Measurements from ENCODE around the gene FOXN1.

The FOXN1 gene

DNA sequence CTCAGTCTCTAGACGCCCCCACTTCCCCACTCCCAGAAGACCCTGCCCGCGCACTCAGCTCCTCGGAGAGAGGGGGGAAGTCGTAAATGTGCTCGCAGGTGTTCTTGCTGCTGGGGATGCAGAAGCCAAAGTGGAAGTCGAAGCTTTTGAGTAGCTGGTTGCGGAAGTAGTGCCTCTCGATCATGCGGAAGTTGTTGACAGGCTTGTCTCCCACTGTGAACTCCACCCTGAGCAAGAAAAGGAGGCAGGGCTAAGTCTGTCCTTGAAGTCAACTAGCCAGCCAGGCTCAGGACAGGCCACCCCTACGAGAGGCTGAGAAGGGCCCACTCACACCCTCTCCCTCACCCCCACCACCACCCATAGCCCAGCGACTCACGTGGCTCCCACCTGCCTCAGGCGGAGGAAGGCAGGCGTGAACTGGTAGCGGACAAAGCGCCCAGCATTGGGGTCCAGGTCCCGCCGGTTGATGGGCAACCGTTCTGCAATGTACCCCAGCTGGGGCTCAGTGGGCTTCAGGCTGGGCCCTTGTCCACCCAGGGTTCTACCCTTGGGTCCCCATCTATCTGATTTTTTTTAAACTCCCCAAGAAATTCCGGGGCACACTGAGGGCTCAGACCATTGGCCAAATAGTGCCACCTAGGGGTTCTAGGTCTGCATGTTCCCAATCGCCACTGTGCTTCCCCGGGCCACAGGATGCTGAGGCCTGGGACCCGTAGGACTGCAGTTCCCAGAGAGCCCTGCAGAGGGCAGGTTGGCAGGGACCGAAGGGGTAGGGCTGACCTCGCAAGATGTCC is 41.7 kb downstream of the FOXN1 start:
- Histone ChIP-seq H4K91ac (ENCODE audit: low read depth, low read length) (no peak overlapping the region), H4K8ac (ENCODE audit: low read depth, low read length) (no peak overlapping the region), H2AK5ac (ENCODE audit: low read length) (no peak overlapping the region), H3K4me2 (ENCODE audit: low read length) (no peak overlapping the region), H2AFZ (ENCODE audit: insufficient read depth, low read length, poor library complexity) (no peak overlapping the region), H3K27me3 (ENCODE audit: insufficient read depth, low read length) (no peaks in the 10 kb centered on the region), H3K4ac (ENCODE audit: low read depth, low read length) (no peak overlapping the region), H3K9ac (ENCODE audit: low read length) (no peak overlapping the region), H3K4me3 (ENCODE audit: low read depth, low read length) (no peak overlapping the region), H3K23ac (ENCODE audit: low read length) (no peak overlapping the region), H3K79me2 (ENCODE audit: control insufficient read depth, insufficient read depth, low read length, poor library complexity) (peaks cover 5% of the 10 kb centered on the region), H3K4me1 (ENCODE audit: control insufficient read depth in 1 of 2, insufficient read depth in 2 of 2, low read length in 2 of 2) (peaks cover 7 to 8% of the 10 kb centered on the region in 2 experiments), H3K14ac (ENCODE audit: low read length) (no peak overlapping the region), H2BK12ac (ENCODE audit: low read length) (no peak overlapping the region), H3K36me3 (ENCODE audit: control insufficient read depth in 1 of 2, insufficient read depth in 2 of 2, low read length in 2 of 2) (peaks cover 10 to 15% of the 10 kb centered on the region in 2 experiments), H4K12ac (ENCODE audit: low read depth, low read length) (no peak overlapping the region), H2BK120ac (ENCODE audit: insufficient read depth, low read length, poor library complexity) (no peak overlapping the region), H2BK5ac (ENCODE audit: low read depth, low read length, poor library complexity) (no peak overlapping the region), H3K9me3 (ENCODE audit: insufficient read depth, low read depth, low read length) (peaks cover 2% of the 10 kb centered on the region), H3K18ac (ENCODE audit: low read length) (no peak overlapping the region), H3K27ac (ENCODE audit: low read depth, low read length) (no peak overlapping the region), H3K79me1 (ENCODE audit: low read length) (peaks cover 5% of the 10 kb centered on the region)
- peak; percentile 32 to 76 for DNase-seq
- no CpG with 5 or more reads among the region's 26 CpGs for WGBS (ENCODE audit: extremely low coverage, insufficient coverage, insufficient read length)

DNA sequence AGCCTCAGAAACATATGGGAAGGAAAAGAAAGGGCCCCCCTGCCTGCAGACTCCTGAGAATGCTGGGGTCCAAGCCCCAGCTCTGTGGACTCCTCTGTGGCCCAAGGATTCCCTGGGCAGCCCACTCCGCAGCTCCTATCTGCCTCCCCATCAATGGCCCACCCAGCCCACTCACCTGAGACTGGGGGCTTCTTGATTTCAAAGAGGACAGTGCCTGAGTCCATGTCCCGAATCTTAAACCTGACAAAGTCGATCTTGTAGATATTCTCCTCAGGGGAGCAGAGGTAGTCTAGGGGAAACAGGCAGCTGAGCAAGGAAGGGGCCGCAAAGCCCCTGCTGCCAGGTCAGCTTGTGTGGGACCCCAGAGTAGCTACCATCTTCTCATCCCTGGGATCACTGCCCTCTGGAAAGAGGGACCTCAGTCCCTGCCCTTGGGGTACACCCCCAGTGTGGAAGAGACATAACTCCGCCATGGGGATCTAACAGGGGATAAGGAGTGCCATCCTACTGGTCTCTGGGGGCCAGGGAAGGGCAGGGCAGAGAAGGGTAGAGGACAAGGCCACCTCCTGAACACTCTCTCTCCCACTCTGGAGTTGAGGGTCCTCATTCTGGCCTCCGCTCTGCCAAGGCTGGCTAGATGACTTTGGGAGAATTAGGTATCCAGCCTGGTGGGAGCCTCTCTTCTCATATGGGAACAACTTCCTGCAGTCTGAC is 42.4 kb downstream of the FOXN1 start:
- no CpG with 5 or more reads among the region's 6 CpGs for WGBS (ENCODE audit: extremely low coverage, insufficient coverage, insufficient read length)
- no peak overlapping the region for H2AFZ ChIP-seq (ENCODE audit: insufficient read depth, low read length, poor library complexity)
- no peak overlapping the region for H2AK5ac ChIP-seq (ENCODE audit: low read length)

DNA sequence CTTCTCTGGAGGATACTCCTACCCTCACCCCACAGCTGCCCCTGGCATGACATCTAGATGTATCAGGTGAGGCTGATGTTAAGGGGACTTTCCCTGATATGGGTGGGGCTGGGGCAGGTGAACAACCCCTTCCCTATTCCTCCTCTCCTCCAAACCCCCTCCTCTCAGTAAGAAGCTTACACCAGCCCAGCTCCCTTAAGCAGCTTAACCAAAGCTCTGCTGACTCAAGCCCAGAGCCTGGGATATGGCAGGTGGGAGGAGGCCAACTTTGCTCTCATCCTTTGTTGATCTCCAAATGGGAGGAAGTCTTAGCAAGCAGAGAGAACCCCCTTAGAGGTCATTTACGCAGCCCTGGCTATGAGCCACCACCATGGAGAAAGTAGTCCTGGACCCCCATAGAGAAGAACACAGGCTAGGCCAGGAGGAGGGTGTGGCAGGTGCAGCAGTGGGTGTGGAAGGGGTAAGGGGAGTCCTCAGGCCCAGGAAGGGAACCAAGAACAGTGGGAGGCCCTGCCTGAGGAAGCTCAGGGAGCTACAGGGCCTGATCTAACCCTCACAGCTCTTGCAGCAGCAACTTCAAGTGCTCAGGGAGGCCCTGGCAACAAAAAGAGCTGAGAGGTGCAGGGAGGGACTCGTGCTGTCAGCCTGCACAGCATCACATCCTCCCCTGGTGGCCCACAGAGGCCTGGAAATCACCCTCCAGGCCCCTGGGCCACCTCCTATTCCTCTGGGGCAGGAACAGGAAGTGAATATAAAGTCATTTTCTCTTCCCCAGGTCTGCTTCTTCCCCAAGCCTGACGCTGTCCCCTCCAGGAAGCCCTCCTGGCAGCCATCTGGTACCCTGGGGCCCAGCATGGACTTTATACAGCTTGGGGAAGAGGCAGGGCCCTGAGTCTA is 43.3 kb downstream of the FOXN1 start:
- peaks cover 8 to 9% of the 10 kb centered on the region in 2 experiments for H3K4me1 ChIP-seq (ENCODE audit: control insufficient read depth in 1 of 2, insufficient read depth in 2 of 2, low read length in 2 of 2)
- no peak overlapping the region for H3K23ac ChIP-seq (ENCODE audit: low read length)
- no peak overlapping the region for H3K4me3 ChIP-seq (ENCODE audit: low read depth, low read length)

More for the DNA sequence above, 42.4 kb downstream of the FOXN1 start:
- no peak for DNase-seq
- Histone ChIP-seq H3K36me3 (ENCODE audit: control insufficient read depth in 1 of 2, insufficient read depth in 2 of 2, low read length in 2 of 2) (peaks cover 11 to 19% of the 10 kb centered on the region in 2 experiments), H4K8ac (ENCODE audit: low read depth, low read length) (no peak overlapping the region), H3K4me3 (ENCODE audit: low read depth, low read length) (no peak overlapping the region), H3K27ac (ENCODE audit: low read depth, low read length) (no peak overlapping the region), H4K91ac (ENCODE audit: low read depth, low read length) (no peak overlapping the region), H3K4ac (ENCODE audit: low read depth, low read length) (no peak overlapping the region), H3K4me2 (ENCODE audit: low read length) (no peak overlapping the region), H2BK120ac (ENCODE audit: insufficient read depth, low read length, poor library complexity) (no peak overlapping the region), H3K4me1 (ENCODE audit: control insufficient read depth in 1 of 2, insufficient read depth in 2 of 2, low read length in 2 of 2) (peaks cover 8 to 9% of the 10 kb centered on the region in 2 experiments), H3K14ac (ENCODE audit: low read length) (no peak overlapping the region), H3K18ac (ENCODE audit: low read length) (no peak overlapping the region), H3K27me3 (ENCODE audit: insufficient read depth, low read length) (no peaks in the 10 kb centered on the region), H2BK5ac (ENCODE audit: low read depth, low read length, poor library complexity) (no peak overlapping the region), H3K9ac (ENCODE audit: low read length) (no peak overlapping the region), H4K12ac (ENCODE audit: low read depth, low read length) (no peak overlapping the region), H3K23ac (ENCODE audit: low read length) (no peak overlapping the region), H3K9me3 (ENCODE audit: insufficient read depth, low read depth, low read length) (peaks cover 2% of the 10 kb centered on the region), H3K79me1 (ENCODE audit: low read length) (peaks cover 5% of the 10 kb centered on the region), H2BK12ac (ENCODE audit: low read length) (no peak overlapping the region), H3K79me2 (ENCODE audit: control insufficient read depth, insufficient read depth, low read length, poor library complexity) (peaks cover 5% of the 10 kb centered on the region)

DNA sequence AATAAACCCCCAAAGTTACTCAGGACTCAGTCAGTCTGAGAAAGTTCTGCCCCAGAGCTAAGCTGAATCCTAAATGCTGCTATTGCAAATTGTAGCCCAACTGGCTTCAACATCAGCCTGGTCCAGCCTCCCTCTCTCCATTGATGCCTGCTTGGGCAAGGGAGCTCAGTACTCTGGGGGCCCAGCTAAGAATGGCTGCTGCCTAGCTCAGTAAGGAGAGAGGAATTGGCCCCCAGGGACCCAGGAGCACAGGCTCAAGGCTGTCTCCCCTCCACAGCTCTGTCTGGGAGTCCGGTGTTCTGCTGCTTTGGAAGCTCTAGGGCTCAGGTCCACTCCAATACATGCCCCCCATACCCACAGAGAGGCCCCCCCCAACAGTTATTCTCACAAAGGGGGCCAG is 44.7 kb downstream of the FOXN1 start:
- peaks cover 5% of the 10 kb centered on the region for H3K79me2 ChIP-seq (ENCODE audit: control insufficient read depth, insufficient read depth, low read length, poor library complexity)
- no peak overlapping the region for H3K14ac ChIP-seq (ENCODE audit: low read length)
- no peak overlapping the region for H3K4me2 ChIP-seq (ENCODE audit: low read length)
- H2AK5ac ChIP-seq (ENCODE audit: low read length): no peak overlapping the region
- DNase-seq: no peak
- H3K36me3 ChIP-seq (ENCODE audit: control insufficient read depth in 1 of 2, insufficient read depth in 2 of 2, low read length in 2 of 2): peaks cover 24 to 38% of the 10 kb centered on the region in 2 experiments
- H3K4me1 ChIP-seq (ENCODE audit: control insufficient read depth in 1 of 2, insufficient read depth in 2 of 2, low read length in 2 of 2): peaks cover 8 to 9% of the 10 kb centered on the region in 2 experiments
- H3K4ac ChIP-seq (ENCODE audit: low read depth, low read length): no peak overlapping the region
- H3K27ac ChIP-seq (ENCODE audit: low read depth, low read length): no peak overlapping the region
- peaks cover 2% of the 10 kb centered on the region for H3K9me3 ChIP-seq (ENCODE audit: insufficient read depth, low read depth, low read length)
- no peaks in the 10 kb centered on the region for H3K27me3 ChIP-seq (ENCODE audit: insufficient read depth, low read length)
- H2BK12ac ChIP-seq (ENCODE audit: low read length): no peak overlapping the region
- H2AFZ ChIP-seq (ENCODE audit: insufficient read depth, low read length, poor library complexity): no peak overlapping the region
- H3K23ac ChIP-seq (ENCODE audit: low read length): no peak overlapping the region
- H2BK5ac ChIP-seq (ENCODE audit: low read depth, low read length, poor library complexity): no peak overlapping the region
- no peak overlapping the region for H2BK120ac ChIP-seq (ENCODE audit: insufficient read depth, low read length, poor library complexity)
- H3K18ac ChIP-seq (ENCODE audit: low read length): no peak overlapping the region
- WGBS (ENCODE audit: extremely low coverage, insufficient coverage, insufficient read length): no CpG with 5 or more reads among the region's 1 CpG
- no peak overlapping the region for H4K12ac ChIP-seq (ENCODE audit: low read depth, low read length)
- no peak overlapping the region for H4K8ac ChIP-seq (ENCODE audit: low read depth, low read length)
- no peak overlapping the region for H3K9ac ChIP-seq (ENCODE audit: low read length)
- no peak overlapping the region for H3K4me3 ChIP-seq (ENCODE audit: low read depth, low read length)
- H4K91ac ChIP-seq (ENCODE audit: low read depth, low read length): no peak overlapping the region
- peaks cover 5% of the 10 kb centered on the region for H3K79me1 ChIP-seq (ENCODE audit: low read length)

More for the DNA sequence above, 43.3 kb downstream of the FOXN1 start:
- Histone ChIP-seq H3K9ac (ENCODE audit: low read length) (no peak overlapping the region), H3K14ac (ENCODE audit: low read length) (no peak overlapping the region), H3K27ac (ENCODE audit: low read depth, low read length) (no peak overlapping the region), H3K27me3 (ENCODE audit: insufficient read depth, low read length) (no peaks in the 10 kb centered on the region), H4K8ac (ENCODE audit: low read depth, low read length) (no peak overlapping the region), H3K4me2 (ENCODE audit: low read length) (no peak overlapping the region), H3K79me1 (ENCODE audit: low read length) (peaks cover 5% of the 10 kb centered on the region), H3K18ac (ENCODE audit: low read length) (no peak overlapping the region), H2BK120ac (ENCODE audit: insufficient read depth, low read length, poor library complexity) (no peak overlapping the region), H3K4ac (ENCODE audit: low read depth, low read length) (no peak overlapping the region), H2AK5ac (ENCODE audit: low read length) (no peak overlapping the region), H3K36me3 (ENCODE audit: control insufficient read depth in 1 of 2, insufficient read depth in 2 of 2, low read length in 2 of 2) (peaks cover 20 to 28% of the 10 kb centered on the region in 2 experiments), H4K91ac (ENCODE audit: low read depth, low read length) (no peak overlapping the region), H3K79me2 (ENCODE audit: control insufficient read depth, insufficient read depth, low read length, poor library complexity) (peaks cover 5% of the 10 kb centered on the region), H2AFZ (ENCODE audit: insufficient read depth, low read length, poor library complexity) (no peak overlapping the region), H3K9me3 (ENCODE audit: insufficient read depth, low read depth, low read length) (peaks cover 2% of the 10 kb centered on the region), H2BK12ac (ENCODE audit: low read length) (no peak overlapping the region), H2BK5ac (ENCODE audit: low read depth, low read length, poor library complexity) (no peak overlapping the region), H4K12ac (ENCODE audit: low read depth, low read length) (no peak overlapping the region)
- DNase-seq: no peak
- WGBS (ENCODE audit: extremely low coverage, insufficient coverage, insufficient read length): no CpG with 5 or more reads among the region's 3 CpGs

Data from trophoblast cell (in vitro differentiated cells and primary cell).